Measurements from ENCODE around the gene PHF19. TPM values are rescaled to one million over a fixed set of nuclear protein-coding genes. Genes with fewer than 3 reads are reported as not detected.

Gene PHF19
- polyA plus RNA-seq, 1 donor (not counting 4 experiments of a cell fraction or from before 2014, with no cell fraction given): 11.7 TPM

GRCh38 chr9:120899490-120900068 lies 22.6 kb upstream of the PHF19 start:
- FAIRE-seq (no peak), DNase-seq (ENCODE audit: low read depth, low spot score) (no peak)
- Histone ChIP-seq H4K20me1 (ENCODE audit: control insufficient read depth, extremely low read depth, insufficient read depth, low read length) (no peaks in the 10 kb centered on the region), H3K4me1 (ENCODE audit: control insufficient read depth, extremely low read depth, insufficient read depth, low read length) (no peaks in the 10 kb centered on the region), H3K4me3 (ENCODE audit: control insufficient read depth in 2 of 3, extremely low read depth in 1 of 3, insufficient read depth in 2 of 3, low read depth in 1 of 3, low read length in 3 of 3) (no peak overlapping the region), H3K9me3 (ENCODE audit: control insufficient read depth, low read depth, low read length) (no peaks in the 10 kb centered on the region), H3K36me3 (ENCODE audit: control insufficient read depth in 2 of 2, extremely low read depth in 1 of 2, insufficient read depth in 2 of 2, low read length in 2 of 2) (no peaks in the 10 kb centered on the region), H3K9me1 (ENCODE audit: control insufficient read depth, extremely low read depth, insufficient read depth, low read length) (no peaks in the 10 kb centered on the region), H3K79me2 (ENCODE audit: control insufficient read depth, insufficient read depth, low read length) (no peaks in the 10 kb centered on the region), H3K27me3 (ENCODE audit: control insufficient read depth, extremely low read depth, insufficient read depth, low read length) (no peaks in the 10 kb centered on the region), H3K9ac (ENCODE audit: control insufficient read depth, extremely low read depth, insufficient read depth, low read length) (no peak overlapping the region), H3K4me2 (ENCODE audit: control insufficient read depth, extremely low read depth, insufficient read depth, low read depth, low read length) (no peak overlapping the region), H2AFZ (ENCODE audit: control insufficient read depth, low read length) (no peak overlapping the region), H3K27ac (ENCODE audit: control insufficient read depth, insufficient read depth, low read length) (no peak overlapping the region)
- dilution Hi-C loops (cut with MboI; ENCODE audit: extremely low pct_ligation_motif_present, low sequenced_read_pairs): no loop called here
- no peak for TF ChIP-seq EZH2 (IDR thresholded peaks at IDR 0.05; ENCODE audit: low read length)
- TF ChIP-seq, protein P1, sequence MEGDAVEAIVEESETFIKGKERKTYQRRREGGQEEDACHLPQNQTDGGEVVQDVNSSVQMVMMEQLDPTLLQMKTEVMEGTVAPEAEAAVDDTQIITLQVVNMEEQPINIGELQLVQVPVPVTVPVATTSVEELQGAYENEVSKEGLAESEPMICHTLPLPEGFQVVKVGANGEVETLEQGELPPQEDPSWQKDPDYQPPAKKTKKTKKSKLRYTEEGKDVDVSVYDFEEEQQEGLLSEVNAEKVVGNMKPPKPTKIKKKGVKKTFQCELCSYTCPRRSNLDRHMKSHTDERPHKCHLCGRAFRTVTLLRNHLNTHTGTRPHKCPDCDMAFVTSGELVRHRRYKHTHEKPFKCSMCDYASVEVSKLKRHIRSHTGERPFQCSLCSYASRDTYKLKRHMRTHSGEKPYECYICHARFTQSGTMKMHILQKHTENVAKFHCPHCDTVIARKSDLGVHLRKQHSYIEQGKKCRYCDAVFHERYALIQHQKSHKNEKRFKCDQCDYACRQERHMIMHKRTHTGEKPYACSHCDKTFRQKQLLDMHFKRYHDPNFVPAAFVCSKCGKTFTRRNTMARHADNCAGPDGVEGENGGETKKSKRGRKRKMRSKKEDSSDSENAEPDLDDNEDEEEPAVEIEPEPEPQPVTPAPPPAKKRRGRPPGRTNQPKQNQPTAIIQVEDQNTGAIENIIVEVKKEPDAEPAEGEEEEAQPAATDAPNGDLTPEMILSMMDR (optimal IDR thresholded peaks at IDR 0.05 in 1 of 3, IDR thresholded peaks at IDR 0.05 in 1 of 3, conservative IDR thresholded peaks at IDR 0.05 in 1 of 3; ENCODE audit: extremely low read depth in 1 of 3, insufficient read depth in 2 of 3, low read length in 3 of 3): no peak

DNA sequence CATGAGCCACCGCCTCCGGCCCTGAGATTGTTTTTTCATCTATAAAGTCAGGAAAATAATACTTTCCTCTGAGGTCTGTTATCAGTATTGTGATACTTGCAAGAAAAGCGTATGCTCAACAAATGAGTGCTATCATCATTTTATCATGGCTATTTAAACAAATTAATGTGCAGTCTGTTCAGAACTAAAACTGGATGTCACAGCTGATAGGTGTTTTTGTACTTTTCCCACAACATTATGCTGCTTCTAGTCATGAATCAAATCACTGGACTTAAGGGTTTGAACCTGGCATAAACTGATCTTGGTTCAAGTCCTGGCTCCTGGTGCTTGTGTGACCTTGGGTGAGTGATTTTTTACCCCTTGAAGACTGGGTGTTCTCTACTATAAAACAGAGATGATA lies 21.4 kb upstream of the PHF19 start:
- no peak overlapping the region for H3K27ac ChIP-seq (ENCODE audit: control insufficient read depth, insufficient read depth, low read length)
- H3K4me1 ChIP-seq (ENCODE audit: control insufficient read depth, extremely low read depth, insufficient read depth, low read length): peaks cover 1% of the 10 kb centered on the region
- H3K9me1 ChIP-seq (ENCODE audit: control insufficient read depth, extremely low read depth, insufficient read depth, low read length): no peaks in the 10 kb centered on the region
- no peaks in the 10 kb centered on the region for H3K36me3 ChIP-seq (ENCODE audit: control insufficient read depth in 2 of 2, extremely low read depth in 1 of 2, insufficient read depth in 2 of 2, low read length in 2 of 2)
- no peaks in the 10 kb centered on the region for H4K20me1 ChIP-seq (ENCODE audit: control insufficient read depth, extremely low read depth, insufficient read depth, low read length)
- no peak overlapping the region for H2AFZ ChIP-seq (ENCODE audit: control insufficient read depth, low read length)
- H3K4me2 ChIP-seq (ENCODE audit: control insufficient read depth, extremely low read depth, insufficient read depth, low read depth, low read length): no peak overlapping the region
- no peak overlapping the region for H3K9ac ChIP-seq (ENCODE audit: control insufficient read depth, extremely low read depth, insufficient read depth, low read length)
- dilution Hi-C loops (cut with MboI; ENCODE audit: extremely low pct_ligation_motif_present, low sequenced_read_pairs): no loop called here
- FAIRE-seq (no peak), DNase-seq (ENCODE audit: low read depth, low spot score) (no peak)
- TF ChIP-seq EZH2 (IDR thresholded peaks at IDR 0.05; ENCODE audit: low read length): no peak
- TF ChIP-seq, protein P1 (optimal IDR thresholded peaks at IDR 0.05 in 1 of 3, IDR thresholded peaks at IDR 0.05 in 1 of 3, conservative IDR thresholded peaks at IDR 0.05 in 1 of 3; ENCODE audit: extremely low read depth in 1 of 3, insufficient read depth in 2 of 3, low read length in 3 of 3): no peak
- peaks cover 7% of the 10 kb centered on the region for H3K27me3 ChIP-seq (ENCODE audit: control insufficient read depth, extremely low read depth, insufficient read depth, low read length)
- no peaks in the 10 kb centered on the region for H3K9me3 ChIP-seq (ENCODE audit: control insufficient read depth, low read depth, low read length)
- H3K79me2 ChIP-seq (ENCODE audit: control insufficient read depth, insufficient read depth, low read length): no peaks in the 10 kb centered on the region
- H3K4me3 ChIP-seq (ENCODE audit: control insufficient read depth in 2 of 3, extremely low read depth in 1 of 3, insufficient read depth in 2 of 3, low read depth in 1 of 3, low read length in 3 of 3): no peak overlapping the region
